HG03175 (cell line): ENCODE measurements around the gene JAM3.
"Not testable (repeated sequence)": the region's sequence is repeated elsewhere in the genome, so short reads cannot be mapped to it uniquely, and the experiment has no call there.

Experiments
- ATAC-seq: cut with Tn5 transposase; IDR thresholded peaks from one replicate; pipeline ENCODE4 v1.9.1; 2021; ENCODE audit warnings: mild to moderate bottlenecking, moderate library complexity; ENCODE audit not compliant: unreplicated experiment

JAM3 gene

DNA sequence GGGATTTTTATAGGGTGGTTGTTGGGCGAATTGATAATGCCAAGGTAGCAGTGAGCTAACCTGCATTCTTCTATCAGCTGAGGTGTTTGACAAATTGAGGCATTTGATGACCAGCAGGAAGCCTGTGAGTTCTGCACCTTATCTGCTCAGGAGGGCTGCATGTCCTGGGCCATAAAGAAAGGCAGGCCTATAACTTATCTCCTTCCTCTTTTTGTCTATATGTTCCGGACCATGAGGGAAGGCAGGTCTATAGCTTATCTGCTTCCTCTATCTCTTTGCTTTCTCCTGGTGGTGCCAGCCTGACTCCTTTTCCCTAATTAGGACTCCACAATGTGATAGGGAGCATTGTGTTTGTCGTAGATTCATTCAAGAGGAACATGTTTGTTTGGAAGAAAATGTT, 8.6 kb upstream of the JAM3 start:
- no peak for ATAC-seq

DNA sequence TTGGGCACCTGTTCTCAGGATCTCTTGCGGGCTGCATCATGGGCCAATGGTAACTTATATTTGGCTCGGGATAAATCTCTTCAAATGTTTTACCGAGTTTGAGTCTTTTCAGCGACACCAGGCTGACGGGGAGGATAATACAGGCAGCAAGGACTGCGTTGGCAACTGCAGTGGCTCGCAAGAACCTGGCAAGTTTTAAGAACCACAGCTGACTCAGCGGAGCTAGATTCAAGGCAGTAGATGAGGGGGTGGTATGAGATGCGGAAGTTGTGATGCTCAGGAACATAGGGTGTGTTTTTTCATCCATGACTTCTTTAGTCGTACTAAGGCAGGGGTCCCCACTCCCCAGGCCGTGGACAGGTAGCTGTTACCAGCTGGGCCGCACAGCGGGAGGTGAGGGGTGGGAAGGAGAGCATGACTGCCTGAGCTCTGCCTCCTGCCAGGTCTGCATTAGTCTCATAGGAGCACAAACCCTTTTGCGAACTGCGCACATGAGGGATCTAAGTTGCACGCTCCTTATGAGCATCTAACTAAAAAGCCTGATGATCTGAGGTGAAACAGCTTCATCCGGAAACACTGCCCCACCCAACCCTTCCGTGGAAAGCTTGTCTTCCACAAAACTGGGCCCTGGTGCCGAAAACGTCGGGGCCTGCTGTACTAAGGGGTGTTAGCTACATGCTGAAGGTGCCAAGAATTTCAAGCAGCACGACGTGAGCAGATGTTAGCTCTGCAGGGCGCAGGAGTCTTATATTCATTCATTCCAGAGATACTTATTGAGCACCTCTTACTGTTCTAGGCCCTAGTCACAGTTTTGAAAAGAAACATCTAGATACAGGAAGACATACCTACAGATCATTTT, 6.4 kb upstream of the JAM3 start:
- no peak for ATAC-seq

DNA sequence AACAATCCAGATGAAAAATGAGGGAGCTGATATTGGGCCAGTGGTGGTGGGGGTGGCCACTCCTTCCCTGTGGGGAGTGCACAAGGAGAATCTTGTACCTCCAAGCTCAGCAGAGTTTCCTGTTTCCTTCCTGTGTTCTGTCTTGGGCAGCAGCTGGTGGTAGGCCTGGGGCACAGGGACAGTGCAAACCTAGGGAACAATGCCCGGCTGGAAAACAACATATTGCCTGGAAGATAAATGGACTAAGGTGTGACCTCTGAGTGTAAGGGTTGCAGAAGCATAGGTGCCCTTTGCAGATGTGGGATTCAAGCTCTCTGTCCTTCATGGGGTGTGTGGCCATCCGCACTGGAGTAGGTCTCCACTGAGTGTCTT, 5.8 kb upstream of the JAM3 start:
- ATAC-seq: no peak

DNA sequence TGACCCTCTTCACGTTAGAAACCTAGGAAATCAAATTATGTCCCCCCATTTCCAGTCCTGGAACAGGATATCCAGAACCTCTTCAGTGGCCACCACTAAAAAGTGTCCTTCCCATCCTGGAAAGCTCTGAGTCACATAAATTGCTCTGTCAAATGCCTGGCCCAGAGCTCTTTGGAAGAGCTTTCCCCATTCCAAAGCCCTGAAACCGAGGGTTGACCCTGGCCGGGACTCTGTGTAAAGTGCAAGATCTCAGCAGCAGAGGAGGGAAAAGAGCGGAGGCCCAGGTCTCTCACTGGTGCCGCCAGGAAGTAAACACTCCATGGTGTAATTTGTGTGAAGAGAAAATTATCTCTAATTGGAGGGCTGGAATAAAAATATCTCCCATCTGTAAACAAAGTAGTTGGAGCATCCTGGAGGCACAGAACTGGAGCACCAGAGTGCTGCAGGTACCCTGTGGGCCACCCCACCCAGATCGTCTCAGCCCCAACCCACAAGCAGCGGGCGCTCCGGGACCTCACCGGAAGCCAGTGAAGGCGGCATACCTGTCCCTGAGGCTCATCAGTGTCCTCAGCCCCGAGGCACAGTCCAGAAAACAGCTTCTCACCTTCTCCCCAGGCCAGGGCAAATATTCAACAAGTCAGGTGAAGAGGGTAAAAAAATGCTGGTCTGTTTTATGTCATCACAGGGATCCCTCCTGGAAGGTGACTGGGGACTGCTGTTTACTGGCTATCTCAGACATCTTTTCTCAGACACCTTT, 4.7 kb upstream of the JAM3 start:
- ATAC-seq: no peak

DNA sequence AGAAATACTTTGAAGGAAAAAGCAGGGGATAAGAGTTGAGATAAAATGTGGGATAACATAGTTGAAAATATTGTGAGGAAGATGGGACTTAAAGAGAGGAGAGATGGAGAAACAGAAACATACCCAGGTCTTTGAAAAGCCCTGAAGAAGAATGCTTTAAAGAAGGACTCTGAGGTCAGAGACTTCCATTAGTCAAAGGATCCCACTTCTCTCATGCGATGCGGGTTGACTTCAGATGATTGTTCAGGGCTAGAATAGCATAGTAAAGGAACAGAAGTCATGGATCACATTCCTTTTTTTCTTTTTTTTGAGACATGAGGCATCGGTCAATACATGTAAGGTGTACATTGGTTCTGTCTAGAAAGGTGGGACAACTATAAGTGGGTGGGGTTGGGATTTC, 3.5 kb upstream of the JAM3 start:
- no peak for ATAC-seq

DNA sequence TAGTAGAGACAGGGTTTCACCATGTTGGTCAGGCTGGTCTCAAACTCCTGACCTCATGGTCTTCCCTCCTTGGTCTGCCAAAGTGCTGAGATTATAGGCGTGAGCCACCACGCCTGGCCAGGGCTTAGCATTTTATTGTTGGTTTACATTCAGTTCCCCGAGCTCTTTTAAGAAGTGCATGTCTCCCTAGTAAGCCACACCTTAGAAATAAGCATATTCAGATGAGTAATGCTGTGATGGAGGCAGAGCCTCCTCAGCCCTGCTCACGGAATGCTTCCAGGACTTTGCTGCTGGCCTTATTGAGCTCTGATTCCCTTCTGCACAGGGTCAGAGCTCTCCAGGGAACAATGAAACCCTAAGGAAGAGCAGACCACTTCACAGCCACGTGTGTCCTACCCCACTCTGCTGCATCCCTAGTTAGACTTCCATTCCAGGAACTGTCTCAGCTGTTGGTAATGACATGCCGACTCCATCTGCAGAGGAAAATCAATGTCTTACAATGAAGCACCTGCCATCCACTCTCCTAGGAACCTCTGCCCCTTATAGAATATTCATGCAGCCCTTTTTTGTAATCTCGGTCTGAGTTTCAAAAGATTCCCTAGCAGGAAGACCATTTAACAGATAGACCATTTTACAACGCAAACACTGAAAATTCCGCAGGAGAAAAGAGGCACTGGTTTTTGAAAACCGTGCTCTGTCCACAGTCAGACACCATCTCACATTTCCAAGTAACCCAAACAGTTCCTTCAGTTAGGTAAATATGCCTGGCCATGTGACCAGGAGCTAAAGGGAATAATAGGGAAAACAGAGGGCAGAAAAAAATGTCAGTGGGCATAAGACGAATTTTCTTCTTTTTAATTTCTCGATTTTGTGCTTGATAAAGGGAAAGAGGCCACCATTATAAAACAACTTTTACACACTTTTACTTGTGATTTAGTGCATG, 1.7 kb upstream of the JAM3 start:
- no peak for ATAC-seq

DNA sequence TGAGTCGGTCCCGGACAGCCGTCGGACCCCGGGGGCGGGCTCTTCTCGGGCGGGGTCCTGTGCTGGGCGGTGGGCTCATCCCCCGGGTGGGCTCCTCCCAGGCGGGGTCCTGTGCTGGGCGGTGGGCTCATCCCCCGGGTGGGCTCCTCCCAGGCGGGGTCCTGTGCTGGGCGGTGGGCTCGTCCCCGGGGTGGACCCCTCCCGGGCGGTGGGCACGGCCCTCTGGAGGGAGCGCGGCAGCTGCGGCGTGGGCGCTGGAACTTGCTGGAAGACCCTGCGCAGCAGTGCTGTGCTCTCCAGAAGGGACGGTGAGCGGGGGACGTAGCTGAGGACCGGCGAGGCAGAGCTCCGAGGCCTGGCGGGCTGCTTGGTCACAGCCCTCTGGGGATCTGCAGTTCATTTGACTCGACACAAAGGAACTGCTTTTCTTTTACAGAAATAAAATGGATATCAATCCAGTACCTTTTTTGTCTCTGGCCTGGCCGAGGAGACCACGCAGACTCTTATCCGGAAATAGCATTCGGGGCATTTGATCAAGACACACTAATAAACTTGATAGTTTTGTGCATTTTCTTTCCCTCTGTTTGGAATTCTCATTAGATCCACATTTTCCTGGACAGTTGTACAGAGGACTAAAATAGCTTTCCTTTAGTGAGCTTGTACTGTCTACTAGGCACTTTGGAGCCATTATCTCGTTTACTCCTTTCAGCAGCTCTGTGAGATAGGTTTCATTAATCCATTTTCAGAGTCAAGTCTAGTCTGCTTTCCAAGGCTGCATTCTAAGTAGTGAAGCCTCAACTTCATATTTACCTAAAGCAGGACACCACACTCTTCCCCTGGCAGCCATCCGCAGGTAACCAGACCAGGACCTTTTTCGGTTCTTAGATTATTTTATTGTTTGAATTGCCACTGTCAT, 812 bp downstream of the JAM3 start:
- no peak for ATAC-seq

DNA sequence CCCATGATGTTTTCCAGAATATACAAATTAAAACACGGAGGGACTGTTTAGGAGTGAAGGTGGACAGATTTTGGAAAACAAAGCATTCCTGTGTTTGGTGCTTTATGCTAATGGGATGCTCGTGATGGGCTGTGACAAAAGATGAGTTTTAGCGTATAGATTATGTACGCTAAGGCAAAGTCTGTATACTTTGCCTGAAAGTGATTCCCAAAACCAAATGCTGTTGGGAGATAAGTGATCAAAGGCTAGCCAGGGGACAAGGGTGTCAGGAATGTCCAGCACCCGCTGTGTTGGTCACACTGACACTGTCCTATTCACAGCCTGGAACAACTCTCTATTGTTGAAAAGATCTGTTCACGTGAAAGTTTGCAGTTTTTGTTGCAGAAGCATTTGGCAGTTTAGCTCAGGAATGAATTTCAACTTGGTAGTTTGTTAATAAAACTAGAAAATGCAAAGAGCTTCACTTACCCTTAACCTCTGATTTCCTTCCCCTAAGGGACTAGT, 1.5 kb downstream of the JAM3 start:
- ATAC-seq: no peak

DNA sequence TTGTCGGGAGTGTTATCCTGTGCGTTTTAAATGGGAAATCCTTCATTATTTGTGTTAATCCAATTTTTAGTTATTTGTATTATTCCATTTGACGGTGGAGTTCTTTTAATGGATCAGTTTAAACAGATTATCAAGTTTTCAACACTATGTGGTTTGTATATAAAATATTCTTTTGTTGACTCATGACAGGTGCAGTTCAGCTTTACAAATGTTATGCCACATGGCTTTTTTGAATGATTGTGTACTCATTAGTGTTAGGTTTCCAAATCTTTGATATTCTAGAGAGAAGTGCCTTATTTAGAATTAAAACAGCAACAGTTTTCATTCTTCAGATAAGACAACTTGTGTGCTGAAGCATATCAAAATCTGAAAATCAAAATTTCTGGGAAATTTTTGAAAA, 2.4 kb downstream of the JAM3 start:
- ATAC-seq: no peak

DNA sequence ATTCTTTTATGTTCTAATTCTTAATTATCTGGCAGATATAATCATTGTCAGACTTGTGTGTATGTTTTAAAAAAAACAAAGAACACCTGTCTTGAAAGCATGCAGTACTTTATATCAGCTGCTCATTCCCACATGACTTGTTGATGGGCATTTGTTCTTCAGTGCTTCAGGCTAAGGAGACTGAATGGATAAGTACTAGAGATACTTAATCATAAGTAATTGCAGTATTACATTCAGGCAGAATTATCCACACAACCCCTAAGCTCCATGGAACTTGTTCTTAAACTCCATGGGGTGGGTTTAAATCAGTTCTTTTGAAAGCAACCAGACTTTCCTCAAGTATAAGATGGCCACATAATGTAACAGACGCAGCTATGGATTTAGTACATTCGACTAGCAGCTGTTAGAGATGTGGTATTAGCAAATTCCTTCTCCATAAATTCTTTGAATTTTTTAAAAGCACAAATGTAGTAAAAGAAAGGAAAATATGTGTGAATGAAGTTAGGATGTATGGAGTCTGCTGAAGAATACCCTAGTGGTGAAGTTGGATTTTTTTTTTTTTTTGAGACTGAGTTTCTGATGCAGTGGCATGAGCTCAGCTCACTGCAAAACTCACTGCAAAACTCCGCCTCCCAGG, 3.0 kb downstream of the JAM3 start:
- ATAC-seq: no peak

DNA sequence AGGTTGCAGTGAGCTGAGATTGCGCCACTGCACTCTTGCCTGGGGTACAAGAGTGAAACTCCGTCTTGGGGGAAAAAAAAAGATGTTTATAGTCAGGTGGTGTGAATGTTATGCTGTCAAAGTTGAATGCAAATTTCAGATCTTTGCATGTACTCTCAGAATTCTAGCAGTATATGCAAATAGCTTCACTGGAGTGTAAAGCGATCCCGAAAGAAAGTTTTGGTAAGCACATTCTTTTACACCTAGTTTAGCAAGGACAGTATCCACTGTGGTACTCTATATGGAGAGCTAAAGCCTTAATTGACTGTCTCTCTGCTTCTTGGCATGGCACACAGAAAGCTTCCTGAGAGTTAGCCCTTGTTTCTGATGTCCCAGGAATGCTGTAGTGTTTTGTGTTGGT, 4.0 kb downstream of the JAM3 start:
- ATAC-seq: no peak

DNA sequence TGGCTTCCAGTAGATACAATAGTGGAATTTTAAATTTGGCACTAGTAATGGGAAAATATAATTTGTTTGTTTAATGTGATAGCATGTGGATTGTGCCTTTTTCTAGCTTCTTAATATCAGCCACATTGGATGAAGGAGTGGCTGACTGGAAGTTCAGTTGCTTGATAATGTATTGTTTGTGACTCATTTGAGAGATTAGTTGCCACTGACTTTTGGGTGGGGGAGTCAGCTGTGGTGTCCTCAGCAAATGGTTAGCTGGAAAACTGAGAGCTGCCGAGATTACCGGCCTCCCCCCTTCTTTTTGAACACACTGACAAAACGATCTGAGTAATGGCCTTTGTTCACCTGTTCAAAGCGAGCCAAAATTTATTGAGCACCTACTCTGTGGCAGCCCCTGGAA, 5.5 kb downstream of the JAM3 start:
- ATAC-seq: no peak

DNA sequence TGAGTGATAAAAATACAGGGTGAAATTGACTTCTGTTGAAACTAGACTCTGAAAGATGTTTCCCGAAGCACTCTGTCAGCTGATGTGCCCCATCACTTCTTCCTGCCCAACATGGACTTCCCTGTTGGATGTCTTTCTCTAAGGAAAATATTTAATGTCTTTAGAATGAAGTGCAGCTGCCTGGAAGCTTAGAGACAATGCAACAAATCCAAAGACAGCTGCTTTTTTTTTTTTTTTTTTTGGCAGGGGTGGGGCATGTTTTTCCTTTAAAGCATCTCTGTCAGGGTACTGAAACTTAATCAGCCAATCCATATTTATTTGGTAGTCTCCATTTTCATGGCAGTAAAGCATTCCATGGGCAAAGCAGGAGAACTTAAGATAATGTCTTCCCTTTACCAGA, 5.9 kb downstream of the JAM3 start:
- ATAC-seq: no peak

DNA sequence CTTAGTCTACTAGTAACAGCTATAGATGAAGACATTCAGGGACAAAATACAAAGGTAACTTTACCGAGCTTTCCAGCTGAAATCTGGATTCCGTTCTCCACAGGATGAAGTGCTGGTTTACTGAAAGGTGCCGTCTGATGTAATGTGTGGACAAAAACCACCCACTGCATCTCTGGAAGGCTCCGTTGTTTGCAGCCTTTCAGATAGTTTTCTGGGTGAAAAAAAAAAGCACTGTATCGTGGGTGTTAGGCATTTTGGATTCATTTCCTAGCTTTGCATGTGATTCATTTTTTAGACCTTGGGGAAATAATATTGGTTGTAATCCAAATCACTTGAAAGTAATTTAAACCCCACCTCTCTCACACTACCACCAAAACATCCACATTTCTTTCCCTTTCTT, 10.4 kb downstream of the JAM3 start:
- no peak for ATAC-seq

DNA sequence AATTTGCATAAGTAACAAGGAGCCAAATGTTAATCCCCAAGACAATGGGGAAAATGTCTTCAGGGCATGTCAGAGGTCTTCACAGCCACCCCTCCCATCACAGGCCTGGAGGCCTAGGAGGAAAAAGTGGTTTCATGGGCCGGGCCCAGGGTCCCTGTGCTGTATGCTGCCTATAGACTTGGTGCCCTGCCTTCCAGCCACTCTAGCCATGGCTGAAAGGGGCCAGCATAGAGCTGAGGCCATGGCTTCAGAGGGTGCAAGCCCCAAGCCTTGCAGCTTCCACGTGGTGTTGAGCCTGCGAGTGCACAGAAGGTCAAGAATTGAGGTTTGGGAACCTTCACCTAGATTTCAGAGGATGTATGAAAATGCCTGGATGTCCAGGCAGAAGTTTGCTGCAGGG, 12.4 kb downstream of the JAM3 start:
- ATAC-seq: not testable (repeated sequence)

DNA sequence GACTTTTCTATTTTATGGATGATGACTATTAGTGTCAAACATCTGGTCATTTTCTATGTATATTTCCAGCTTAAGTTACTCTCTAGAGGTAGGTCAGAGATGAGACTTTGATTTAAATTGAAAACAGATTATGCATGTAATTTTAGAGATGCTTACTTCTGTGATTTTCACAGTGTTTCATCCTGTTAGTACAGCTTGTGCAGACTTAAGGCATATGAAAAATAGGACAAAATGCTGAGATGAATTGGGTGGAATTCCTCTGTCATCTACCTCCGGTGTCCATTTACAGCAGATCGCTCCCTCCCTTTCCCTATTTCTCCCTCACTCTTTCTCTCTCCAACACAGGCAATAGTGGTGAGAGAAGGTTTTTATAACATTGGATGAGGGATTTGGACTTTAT, 14.1 kb downstream of the JAM3 start:
- ATAC-seq: no peak

DNA sequence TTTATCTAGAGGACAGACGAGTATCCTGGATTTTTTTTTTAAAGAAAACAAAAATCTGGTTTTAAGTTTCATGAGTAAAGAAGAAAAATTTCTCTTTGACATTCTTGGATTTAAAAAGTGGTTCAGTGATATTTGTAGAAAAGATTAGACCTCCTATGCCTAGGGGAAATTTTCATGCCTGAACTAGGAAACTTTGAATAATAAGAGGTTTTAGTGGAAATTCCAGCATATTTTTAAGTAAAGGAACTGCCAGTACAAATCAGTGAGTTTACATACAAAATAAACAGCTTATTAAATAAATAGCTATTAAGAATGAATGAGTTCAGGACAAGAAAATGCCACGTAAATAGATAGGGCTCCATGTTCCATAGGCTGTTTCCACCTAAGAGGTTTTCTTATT, 17.5 kb downstream of the JAM3 start:
- no peak for ATAC-seq

DNA sequence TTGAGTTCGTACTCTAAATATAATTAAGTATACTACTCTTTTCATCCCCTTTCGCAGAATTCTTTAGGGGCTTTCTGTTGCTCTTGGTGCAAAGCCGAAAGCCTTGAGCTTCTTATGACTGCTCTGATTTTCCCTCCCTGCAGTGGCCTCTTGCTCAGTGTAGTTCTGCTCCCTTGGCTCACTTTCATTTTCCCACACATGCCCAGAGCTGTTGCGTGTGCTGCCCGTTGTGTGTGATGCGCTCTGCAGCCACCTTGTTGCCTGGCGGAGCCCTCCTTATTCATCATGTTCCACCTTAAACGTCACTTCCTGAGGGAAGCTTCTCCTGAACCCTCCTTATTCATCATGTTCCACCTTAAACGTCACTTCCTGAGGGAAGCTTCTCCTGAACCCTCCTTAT, 23.1 kb downstream of the JAM3 start:
- not testable (repeated sequence) for ATAC-seq

DNA sequence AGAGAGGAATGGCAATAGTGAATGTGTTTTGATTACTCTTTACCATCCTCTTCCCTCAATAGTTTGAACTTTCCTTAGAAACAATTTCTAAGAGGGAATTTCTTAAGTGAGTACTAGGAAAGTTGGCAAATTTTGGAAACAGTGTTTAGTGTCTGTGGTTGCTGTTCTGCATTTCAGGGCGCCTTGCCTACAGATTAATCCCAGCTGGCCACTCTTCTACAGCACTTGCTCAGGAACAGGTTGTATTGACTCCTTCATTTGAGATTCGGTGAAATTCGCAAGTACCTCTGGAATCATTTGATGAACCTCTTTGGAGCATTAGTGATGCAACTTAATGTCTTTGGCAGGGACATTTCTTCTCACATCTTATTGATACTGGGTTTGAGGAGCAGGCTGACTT, 28.3 kb downstream of the JAM3 start:
- ATAC-seq: no peak
